ENCODE measurements around the gene ASCC1.

- TF ChIP-seq, protein P1, sequence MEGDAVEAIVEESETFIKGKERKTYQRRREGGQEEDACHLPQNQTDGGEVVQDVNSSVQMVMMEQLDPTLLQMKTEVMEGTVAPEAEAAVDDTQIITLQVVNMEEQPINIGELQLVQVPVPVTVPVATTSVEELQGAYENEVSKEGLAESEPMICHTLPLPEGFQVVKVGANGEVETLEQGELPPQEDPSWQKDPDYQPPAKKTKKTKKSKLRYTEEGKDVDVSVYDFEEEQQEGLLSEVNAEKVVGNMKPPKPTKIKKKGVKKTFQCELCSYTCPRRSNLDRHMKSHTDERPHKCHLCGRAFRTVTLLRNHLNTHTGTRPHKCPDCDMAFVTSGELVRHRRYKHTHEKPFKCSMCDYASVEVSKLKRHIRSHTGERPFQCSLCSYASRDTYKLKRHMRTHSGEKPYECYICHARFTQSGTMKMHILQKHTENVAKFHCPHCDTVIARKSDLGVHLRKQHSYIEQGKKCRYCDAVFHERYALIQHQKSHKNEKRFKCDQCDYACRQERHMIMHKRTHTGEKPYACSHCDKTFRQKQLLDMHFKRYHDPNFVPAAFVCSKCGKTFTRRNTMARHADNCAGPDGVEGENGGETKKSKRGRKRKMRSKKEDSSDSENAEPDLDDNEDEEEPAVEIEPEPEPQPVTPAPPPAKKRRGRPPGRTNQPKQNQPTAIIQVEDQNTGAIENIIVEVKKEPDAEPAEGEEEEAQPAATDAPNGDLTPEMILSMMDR (IDR thresholded peaks at IDR 0.05): no peak
- no peak for TF ChIP-seq POLR2A (IDR thresholded peaks at IDR 0.05)
These were observed 139.3 kb downstream of the ASCC1 start for GRCh38 chr10:72076756-72077155.
